Liver (tissue), 9 donors: ENCODE measurements around the gene TMCO4. TPM values are rescaled to one million over a fixed set of nuclear protein-coding genes. Genes with fewer than 3 reads are reported as not detected.

Experiments
- DNase-seq: peaks from one replicate; pipeline ENCODE4 v3.0.0-alpha.2; 2017; ENCODE audit warnings: low spot score
- H3K27ac ChIP-seq, 2 donors: one replicate each; pipeline ENCODE4 v1.7.0; 2013; ENCODE audit warnings: inconsistent platforms in 2 of 2, low read length in 2 of 2, control low read depth in 1 of 2, low read depth in 1 of 2, mild to moderate bottlenecking in 1 of 2
- H3K27me3 ChIP-seq, 4 donors: one replicate each; pipeline versions ENCODE4 v1.6.1 to v1.7.0; 2013; ENCODE audit warnings: low read length in 3 of 4, inconsistent platforms in 1 of 4, mild to moderate bottlenecking in 1 of 4, moderate library complexity in 1 of 4; ENCODE audit not compliant: control insufficient read depth in 4 of 4, insufficient read depth in 4 of 4
- H3K36me3 ChIP-seq, 4 donors: one replicate each; pipeline versions ENCODE4 v1.6.1 to v1.7.0; 2013; ENCODE audit warnings: low read length in 3 of 4, mild to moderate bottlenecking in 3 of 4, low read depth in 1 of 4, moderate library complexity in 1 of 4; ENCODE audit not compliant: control insufficient read depth in 4 of 4, insufficient read depth in 3 of 4
- H3K4me1 ChIP-seq, 4 donors: one replicate each; pipeline versions ENCODE4 v1.6.1 to v1.7.0; 2013; ENCODE audit warnings: low read length in 3 of 4, mild to moderate bottlenecking in 3 of 4, moderate library complexity in 1 of 4; ENCODE audit not compliant: control insufficient read depth in 4 of 4, insufficient read depth in 4 of 4
- H3K4me3 ChIP-seq, 3 donors: one replicate each; pipeline versions ENCODE4 v1.6.1 to v1.7.0; 2013; ENCODE audit warnings: low read length in 3 of 3, control low read depth in 1 of 3, low read depth in 1 of 3, mild to moderate bottlenecking in 1 of 3
- H3K9ac ChIP-seq, 2 donors: one replicate each; pipeline ENCODE4 v1.7.0; 2013; ENCODE audit warnings: low read length in 2 of 2, mild to moderate bottlenecking in 2 of 2, moderate library complexity in 2 of 2, control low read depth in 1 of 2, low read depth in 1 of 2
- H3K9me3 ChIP-seq, 4 donors: one replicate each; pipeline versions ENCODE4 v1.6.1 to v1.7.0; 2013; ENCODE audit warnings: low read length in 3 of 4; ENCODE audit not compliant: control insufficient read depth in 4 of 4
- ATF3 ChIP-seq: IDR thresholded peaks from 2 replicates; pipeline ENCODE4 v1.6.1; 2016; ENCODE audit warnings: antibody characterized with exemption
- CTCF ChIP-seq: fragments of 150-350 bp; IDR thresholded peaks from 2 replicates; pipeline ENCODE4 v1.5.1; 2017; ENCODE audit warnings: improper control_type of control experiment, low read depth, low read length; ENCODE audit not compliant: missing input control
- EGR1 ChIP-seq, 2 donors: IDR thresholded peaks; 2 replicates each; pipeline ENCODE4 v1.6.1; 2016 to 2018; ENCODE audit warnings: antibody characterized with exemption in 2 of 2, low read depth in 2 of 2
- FOXA1 ChIP-seq: IDR thresholded peaks from 2 replicates; pipeline ENCODE4 v1.6.1; 2016; ENCODE audit warnings: antibody characterized with exemption
- FOXA2 ChIP-seq: IDR thresholded peaks from 2 replicates; pipeline ENCODE4 v1.6.1; 2016; ENCODE audit warnings: antibody characterized with exemption
- GABPA ChIP-seq, 2 donors: IDR thresholded peaks in 1 of 2; conservative IDR thresholded peaks in 1 of 2; 2 replicates each; pipeline ENCODE4 v1.6.1; 2016; ENCODE audit warnings: antibody characterized with exemption in 2 of 2, mild to moderate bottlenecking in 1 of 2, moderate library complexity in 1 of 2
- HNF4A ChIP-seq, 2 donors: conservative IDR thresholded peaks; 2 replicates each; pipeline ENCODE4 v1.6.1; 2016; ENCODE audit warnings: antibody characterized with exemption in 2 of 2, mild to moderate bottlenecking in 2 of 2
- HNF4G ChIP-seq: IDR thresholded peaks from 2 replicates; pipeline ENCODE4 v1.6.1; 2016; ENCODE audit warnings: antibody characterized with exemption
- JUND ChIP-seq, 2 donors: IDR thresholded peaks; 2 replicates each; pipeline ENCODE4 v1.6.1; 2016; ENCODE audit warnings: antibody characterized with exemption in 2 of 2
- NR2F2 ChIP-seq: IDR thresholded peaks from 2 replicates; pipeline ENCODE4 v1.6.1; 2016; ENCODE audit warnings: antibody characterized with exemption
- RAD21 ChIP-seq, 2 donors: IDR thresholded peaks; 2 replicates each; pipeline ENCODE4 v1.6.1; 2016; ENCODE audit warnings: antibody characterized with exemption in 2 of 2, mild to moderate bottlenecking in 2 of 2
- RXRA ChIP-seq, 2 donors: IDR thresholded peaks; 2 replicates each; pipeline ENCODE4 v1.6.1; 2017 to 2018; ENCODE audit warnings: antibody characterized with exemption in 2 of 2, mild to moderate bottlenecking in 1 of 2
- SP1 ChIP-seq: IDR thresholded peaks from 2 replicates; pipeline ENCODE4 v1.6.1; 2018; ENCODE audit warnings: antibody characterized with exemption, mild to moderate bottlenecking
- TAF1 ChIP-seq: conservative IDR thresholded peaks from 2 replicates; pipeline ENCODE4 v1.6.1; 2016; ENCODE audit warnings: antibody characterized with exemption, mild to moderate bottlenecking
- YY1 ChIP-seq: IDR thresholded peaks from 2 replicates; pipeline ENCODE4 v1.6.1; 2016; ENCODE audit warnings: antibody characterized with exemption, mild to moderate bottlenecking
- WGBS: extraction: QIAGEN DNeasy Blood & Tissue Kit; methylation state at CpG from one replicate; pipeline ENCODE4 v1.1.7; 2013; 5-methylcytosine and 5-hydroxymethylcytosine counted together
- polyA plus RNA-seq, 2 donors: library from polyadenylated mRNA; stranded (reverse) in 1 of 2; unstranded in 1 of 2; fragments of 200-250 nt in 1 of 2; fragments of >200 nt in 1 of 2; fragmentation: Nextera tagmentation in 1 of 2; extraction: Ambion mirVana in 1 of 2; gene quantifications; one replicate each; pipeline versions ENCODE4 v1.2.1 to v1.2.3, GENCODE V29; 2013 to 2015
- total RNA-seq, 2 donors: library from RNA; depleted of rRNA; stranded (reverse); fragments of >200 nt; gene quantifications; one replicate each; pipeline ENCODE4 v1.2.3, GENCODE V29; 2014
- TF ChIP-seq, protein P1 (sequence below): IDR thresholded peaks from 2 replicates; pipeline ENCODE4 v1.6.1; 2016; ENCODE audit warnings: antibody characterized with exemption
- TF ChIP-seq, protein P2 (sequence below): IDR thresholded peaks from 2 replicates; pipeline ENCODE4 v1.6.1; 2016; ENCODE audit warnings: antibody characterized with exemption
- TF ChIP-seq, protein P3 (sequence below): IDR thresholded peaks from 2 replicates; pipeline ENCODE4 v1.6.1; 2016; ENCODE audit warnings: antibody characterized with exemption, mild to moderate bottlenecking
- donor health status: healthy.
- donor health status: healthy.
- donor health status: healthy.
- donor health status: healthy.
- donor health status: healthy.

Gene TMCO4
- total and polyA plus RNA-seq, 4 donors: 4.0 to 9.5 (median 6.0) TPM

DNA sequence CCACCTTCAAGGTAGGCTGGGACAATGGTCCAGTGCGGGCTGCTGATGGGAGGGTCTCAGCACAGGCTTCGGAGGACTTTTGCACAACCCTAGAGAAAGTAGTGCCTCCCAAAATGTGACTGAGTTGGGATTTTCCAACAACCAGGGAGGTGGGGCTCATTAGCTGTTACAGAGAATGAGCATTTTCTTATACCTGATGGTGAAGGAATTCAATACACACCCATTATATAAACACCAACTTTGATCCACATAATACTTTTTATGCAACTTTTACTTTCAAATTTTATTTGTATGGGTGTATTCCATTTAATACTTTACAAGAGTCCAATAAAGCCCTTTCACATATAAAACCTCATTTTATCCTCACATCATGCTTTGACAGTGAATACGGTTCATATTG is 46.6 kb upstream of the TMCO4 start:
- TF ChIP-seq CTCF (no peak), RAD21 (IDR thresholded peaks at IDR 0.05) (no peak), ATF3 (no peak), JUND (IDR thresholded peaks at IDR 0.05) (no peak), NR2F2 (no peak), HNF4G (no peak), RXRA (IDR thresholded peaks at IDR 0.05) (no peak), YY1 (no peak), EGR1 (IDR thresholded peaks at IDR 0.05; ENCODE audit: low read depth in 2 of 2) (no peak), HNF4A (conservative IDR thresholded peaks at IDR 0.05) (no peak), TAF1 (no peak), FOXA1 (no peak), FOXA2 (no peak), GABPA (IDR thresholded peaks at IDR 0.05 in 1 of 2, conservative IDR thresholded peaks at IDR 0.05 in 1 of 2) (no peak)
- TF ChIP-seq, protein P1, sequence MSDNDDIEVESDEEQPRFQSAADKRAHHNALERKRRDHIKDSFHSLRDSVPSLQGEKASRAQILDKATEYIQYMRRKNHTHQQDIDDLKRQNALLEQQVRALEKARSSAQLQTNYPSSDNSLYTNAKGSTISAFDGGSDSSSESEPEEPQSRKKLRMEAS: no peak
- TF ChIP-seq, protein P2, sequence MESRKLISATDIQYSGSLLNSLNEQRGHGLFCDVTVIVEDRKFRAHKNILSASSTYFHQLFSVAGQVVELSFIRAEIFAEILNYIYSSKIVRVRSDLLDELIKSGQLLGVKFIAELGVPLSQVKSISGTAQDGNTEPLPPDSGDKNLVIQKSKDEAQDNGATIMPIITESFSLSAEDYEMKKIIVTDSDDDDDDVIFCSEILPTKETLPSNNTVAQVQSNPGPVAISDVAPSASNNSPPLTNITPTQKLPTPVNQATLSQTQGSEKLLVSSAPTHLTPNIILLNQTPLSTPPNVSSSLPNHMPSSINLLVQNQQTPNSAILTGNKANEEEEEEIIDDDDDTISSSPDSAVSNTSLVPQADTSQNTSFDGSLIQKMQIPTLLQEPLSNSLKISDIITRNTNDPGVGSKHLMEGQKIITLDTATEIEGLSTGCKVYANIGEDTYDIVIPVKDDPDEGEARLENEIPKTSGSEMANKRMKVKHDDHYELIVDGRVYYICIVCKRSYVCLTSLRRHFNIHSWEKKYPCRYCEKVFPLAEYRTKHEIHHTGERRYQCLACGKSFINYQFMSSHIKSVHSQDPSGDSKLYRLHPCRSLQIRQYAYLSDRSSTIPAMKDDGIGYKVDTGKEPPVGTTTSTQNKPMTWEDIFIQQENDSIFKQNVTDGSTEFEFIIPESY: no peak
- TF ChIP-seq, protein P3, sequence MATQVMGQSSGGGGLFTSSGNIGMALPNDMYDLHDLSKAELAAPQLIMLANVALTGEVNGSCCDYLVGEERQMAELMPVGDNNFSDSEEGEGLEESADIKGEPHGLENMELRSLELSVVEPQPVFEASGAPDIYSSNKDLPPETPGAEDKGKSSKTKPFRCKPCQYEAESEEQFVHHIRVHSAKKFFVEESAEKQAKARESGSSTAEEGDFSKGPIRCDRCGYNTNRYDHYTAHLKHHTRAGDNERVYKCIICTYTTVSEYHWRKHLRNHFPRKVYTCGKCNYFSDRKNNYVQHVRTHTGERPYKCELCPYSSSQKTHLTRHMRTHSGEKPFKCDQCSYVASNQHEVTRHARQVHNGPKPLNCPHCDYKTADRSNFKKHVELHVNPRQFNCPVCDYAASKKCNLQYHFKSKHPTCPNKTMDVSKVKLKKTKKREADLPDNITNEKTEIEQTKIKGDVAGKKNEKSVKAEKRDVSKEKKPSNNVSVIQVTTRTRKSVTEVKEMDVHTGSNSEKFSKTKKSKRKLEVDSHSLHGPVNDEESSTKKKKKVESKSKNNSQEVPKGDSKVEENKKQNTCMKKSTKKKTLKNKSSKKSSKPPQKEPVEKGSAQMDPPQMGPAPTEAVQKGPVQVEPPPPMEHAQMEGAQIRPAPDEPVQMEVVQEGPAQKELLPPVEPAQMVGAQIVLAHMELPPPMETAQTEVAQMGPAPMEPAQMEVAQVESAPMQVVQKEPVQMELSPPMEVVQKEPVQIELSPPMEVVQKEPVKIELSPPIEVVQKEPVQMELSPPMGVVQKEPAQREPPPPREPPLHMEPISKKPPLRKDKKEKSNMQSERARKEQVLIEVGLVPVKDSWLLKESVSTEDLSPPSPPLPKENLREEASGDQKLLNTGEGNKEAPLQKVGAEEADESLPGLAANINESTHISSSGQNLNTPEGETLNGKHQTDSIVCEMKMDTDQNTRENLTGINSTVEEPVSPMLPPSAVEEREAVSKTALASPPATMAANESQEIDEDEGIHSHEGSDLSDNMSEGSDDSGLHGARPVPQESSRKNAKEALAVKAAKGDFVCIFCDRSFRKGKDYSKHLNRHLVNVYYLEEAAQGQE: no peak
- Histone ChIP-seq H3K4me1 (no peaks in the 10 kb centered on the region), H3K27ac (no peak overlapping the region), H3K27me3 (no peaks in the 10 kb centered on the region), H3K4me3 (no peak overlapping the region), H3K9ac (no peak overlapping the region), H3K36me3 (no peaks in the 10 kb centered on the region), H3K9me3 (no peaks in the 10 kb centered on the region)
- WGBS: 85% methylated on average over 3 of the region's 3 CpGs
- no peak for DNase-seq

DNA sequence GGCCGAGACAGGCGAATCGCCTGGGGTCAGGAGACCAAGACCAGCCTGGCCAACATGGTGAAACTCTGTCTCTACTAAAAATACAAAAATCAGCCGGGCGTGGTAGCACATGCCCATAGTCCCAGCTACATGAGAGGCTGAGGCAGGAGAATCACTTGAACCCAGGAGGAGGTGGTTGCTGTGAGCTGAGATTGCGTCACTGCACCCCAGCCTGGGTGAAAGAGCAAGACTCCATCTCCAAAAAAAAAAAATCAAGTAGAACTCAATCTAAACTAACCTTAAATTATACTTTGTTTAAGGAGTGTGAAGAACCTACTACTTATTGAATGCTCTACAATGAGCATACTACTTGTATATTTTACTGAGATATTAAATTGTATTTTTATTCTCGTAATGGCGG is 45.8 kb upstream of the TMCO4 start:
- Histone ChIP-seq H3K27ac (no peak overlapping the region), H3K36me3 (no peaks in the 10 kb centered on the region), H3K4me3 (no peak overlapping the region), H3K4me1 (no peaks in the 10 kb centered on the region), H3K27me3 (no peaks in the 10 kb centered on the region), H3K9me3 (no peaks in the 10 kb centered on the region), H3K9ac (no peak overlapping the region)
- no peak for DNase-seq
- 93% methylated on average over 8 of the region's 8 CpGs for WGBS
- TF ChIP-seq, protein P2: no peak
- TF ChIP-seq EGR1 (IDR thresholded peaks at IDR 0.05; ENCODE audit: low read depth in 2 of 2) (no peak), RAD21 (IDR thresholded peaks at IDR 0.05) (no peak), SP1 (no peak), YY1 (no peak), JUND (IDR thresholded peaks at IDR 0.05) (no peak), ATF3 (no peak), CTCF (no peak)
- TF ChIP-seq, protein P1: no peak
